GM18907 (cell line): ENCODE data around the gene WNT7B.

Source experiments
- ATAC-seq: cut with Tn5 transposase; IDR thresholded peaks from one replicate; pipeline ENCODE4 v1.9.1; 2021; ENCODE audit warnings: mild to moderate bottlenecking, moderate library complexity; ENCODE audit not compliant: unreplicated experiment

WNT7B gene

DNA sequence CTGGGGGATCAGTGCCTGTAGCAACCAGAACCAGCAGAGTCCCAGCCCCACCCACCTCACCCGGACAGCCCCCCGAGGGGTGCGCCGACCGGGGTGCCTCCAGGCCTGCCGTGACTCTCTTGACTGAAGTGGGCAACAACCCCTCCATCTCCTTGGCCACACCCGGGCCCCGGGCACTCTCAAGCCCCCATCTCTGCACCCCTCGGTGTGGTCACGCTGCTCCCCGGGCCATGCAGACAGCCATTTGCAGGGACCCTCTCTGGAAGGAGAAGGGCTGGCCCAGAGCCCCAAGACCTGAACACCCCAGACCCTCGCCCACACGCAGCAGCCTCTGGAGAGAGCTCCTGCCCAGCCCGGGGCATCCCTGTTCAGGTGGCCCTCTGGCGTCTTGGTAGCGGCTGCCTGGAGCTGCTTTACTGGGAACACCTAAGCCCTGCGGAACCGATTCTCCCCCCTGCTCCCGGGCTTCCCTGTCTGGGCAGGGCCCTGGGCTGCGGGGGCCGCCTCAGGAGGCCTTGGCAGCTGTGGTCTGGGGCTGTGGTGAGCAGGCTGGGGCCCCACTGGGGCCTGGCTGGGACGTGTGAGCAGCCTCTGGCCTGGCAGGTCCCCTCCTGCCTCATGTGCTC lies 84.9 kb downstream of the WNT7B start:
- ATAC-seq: no peak

GRCh38 chr22:45891471-45891995 lies 85.4 kb downstream of the WNT7B start:
- ATAC-seq: no peak

DNA sequence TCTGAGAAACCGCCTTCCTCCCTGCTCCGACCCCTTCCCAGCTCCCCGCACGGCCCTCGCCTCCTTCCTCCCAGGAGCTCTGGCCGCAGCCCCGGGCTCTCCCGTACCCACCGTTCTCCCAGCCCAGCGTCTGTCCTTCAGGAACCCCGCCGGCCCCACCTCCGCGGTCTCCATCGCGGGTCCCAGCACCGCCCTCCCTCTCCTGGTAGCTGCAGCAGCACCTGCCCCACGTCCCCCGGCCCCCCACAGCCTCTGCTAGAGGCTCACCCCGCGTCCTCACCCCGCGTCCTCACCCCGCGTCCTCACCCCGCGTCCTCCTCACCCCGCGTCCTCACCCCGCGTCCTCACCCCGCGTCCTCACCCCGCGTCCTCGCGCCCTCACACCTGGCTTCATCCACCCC lies 85.9 kb downstream of the WNT7B start:
- no peak for ATAC-seq

- no peak for ATAC-seq
Measured at GRCh38 chr22:45890351-45890635, 86.7 kb downstream of the WNT7B start.

DNA sequence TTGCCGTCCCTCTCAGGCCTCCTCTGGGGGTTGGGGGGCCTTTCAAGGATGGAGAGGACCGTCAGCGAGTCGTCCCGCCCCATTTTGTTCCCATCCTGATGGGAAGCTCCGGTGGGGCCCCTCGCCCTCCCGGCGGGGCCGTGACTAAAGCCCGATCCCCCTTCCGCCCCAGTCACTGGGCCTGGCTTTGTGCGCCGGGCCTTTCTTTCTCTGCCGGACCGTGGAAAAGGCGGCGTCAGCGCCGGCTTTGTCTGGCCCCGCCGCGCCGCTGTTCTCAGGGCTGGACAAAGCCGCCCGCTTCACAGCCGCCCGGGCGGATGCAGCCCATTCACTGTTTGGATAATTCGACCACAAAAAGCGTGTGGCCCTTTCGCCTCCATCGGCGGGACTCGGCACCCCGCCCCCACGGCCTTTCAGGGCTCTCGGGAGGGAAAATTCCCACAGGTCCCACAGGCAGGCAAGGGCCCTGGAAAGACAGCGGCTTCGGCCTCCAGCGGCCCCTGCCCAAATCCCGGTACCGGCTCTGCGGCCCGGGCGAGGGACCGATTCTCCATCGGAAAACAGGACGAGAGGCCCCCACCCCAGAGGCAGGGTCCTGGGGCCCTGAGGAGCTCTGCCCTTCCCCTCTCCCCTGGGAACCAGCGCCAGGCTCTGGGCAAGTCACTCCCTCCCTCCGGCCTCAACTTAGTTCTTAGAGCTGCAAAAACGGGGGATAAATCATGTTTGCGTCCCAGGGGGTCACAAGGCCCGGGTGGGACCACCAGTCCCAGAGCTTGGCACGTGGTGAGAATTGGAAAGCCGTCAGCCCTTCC lies 87.2 kb downstream of the WNT7B start:
- ATAC-seq: no peak

DNA sequence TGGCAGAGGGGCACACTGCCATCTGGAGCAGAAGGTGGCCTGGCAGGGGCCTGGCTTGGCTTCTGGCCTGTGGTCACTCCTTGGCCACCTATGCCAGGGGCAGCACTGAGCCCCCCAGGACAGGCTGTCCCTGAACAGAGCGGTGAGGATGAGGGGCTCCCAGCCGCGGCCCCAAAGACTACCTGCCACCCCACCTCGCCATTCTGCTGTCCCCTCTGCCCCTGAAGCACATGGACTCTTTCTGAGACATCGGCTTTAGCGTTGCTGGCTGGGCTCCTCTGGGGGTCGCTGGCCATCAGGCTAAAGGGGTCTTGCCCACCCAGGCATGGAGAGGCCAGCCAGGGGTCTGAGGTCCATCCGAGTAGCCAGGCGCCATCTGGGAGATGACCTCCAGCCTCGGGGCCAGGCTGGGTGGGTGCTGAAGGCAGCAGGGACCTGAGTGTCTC lies 87.8 kb downstream of the WNT7B start:
- ATAC-seq: no peak

GRCh38 chr22:45888221-45889092 lies 88.5 kb downstream of the WNT7B start:
- ATAC-seq: no peak

GRCh38 chr22:45887202-45888131 lies 89.5 kb downstream of the WNT7B start:
- ATAC-seq: no peak

- no peak for ATAC-seq
Measured at GRCh38 chr22:45886540-45886939, 90.4 kb downstream of the WNT7B start.

DNA sequence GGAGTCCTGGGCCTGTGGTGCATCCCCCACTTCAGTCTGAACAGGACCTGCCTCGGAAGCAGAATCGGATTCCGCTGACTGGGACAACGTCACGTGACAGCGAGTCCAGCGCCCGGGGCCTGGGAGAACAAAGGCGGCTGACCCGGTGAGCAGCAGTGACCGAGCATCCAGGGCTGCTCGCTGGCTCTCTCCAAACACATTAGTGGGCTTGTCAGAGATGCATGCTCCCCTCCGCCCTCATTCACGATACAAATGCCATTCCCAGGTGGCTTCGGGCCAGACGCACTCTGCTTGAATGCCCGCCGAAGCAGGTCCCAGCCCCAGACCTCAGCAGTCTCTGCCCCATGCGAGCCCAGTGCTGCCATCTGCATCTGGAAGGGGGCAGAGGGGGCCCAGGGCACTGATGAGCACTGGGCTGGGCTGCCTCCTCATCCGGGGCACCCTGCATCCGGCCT lies 91.0 kb downstream of the WNT7B start:
- ATAC-seq: no peak

GRCh38 chr22:45885171-45885840 lies 91.7 kb downstream of the WNT7B start:
- no peak for ATAC-seq

GRCh38 chr22:45884201-45885062 lies 92.5 kb downstream of the WNT7B start:
- no peak for ATAC-seq

DNA sequence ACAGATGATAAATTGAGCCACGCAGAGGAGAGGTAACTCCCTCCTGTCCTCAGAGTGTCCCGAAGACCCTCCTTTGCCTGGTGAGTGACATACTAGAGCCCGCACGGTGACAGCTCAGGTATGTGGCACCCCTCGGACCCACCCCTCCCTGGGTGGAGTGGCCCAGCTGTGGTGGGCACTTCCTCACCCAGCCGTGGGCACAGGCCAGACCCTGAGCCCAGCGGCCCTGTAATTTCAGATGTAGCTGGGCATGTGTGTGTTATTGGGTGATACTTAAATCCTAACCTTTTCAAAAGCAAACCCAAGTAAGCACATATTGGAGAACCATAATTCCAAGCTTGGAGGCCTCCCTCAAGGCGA lies 93.2 kb downstream of the WNT7B start:
- no peak for ATAC-seq

DNA sequence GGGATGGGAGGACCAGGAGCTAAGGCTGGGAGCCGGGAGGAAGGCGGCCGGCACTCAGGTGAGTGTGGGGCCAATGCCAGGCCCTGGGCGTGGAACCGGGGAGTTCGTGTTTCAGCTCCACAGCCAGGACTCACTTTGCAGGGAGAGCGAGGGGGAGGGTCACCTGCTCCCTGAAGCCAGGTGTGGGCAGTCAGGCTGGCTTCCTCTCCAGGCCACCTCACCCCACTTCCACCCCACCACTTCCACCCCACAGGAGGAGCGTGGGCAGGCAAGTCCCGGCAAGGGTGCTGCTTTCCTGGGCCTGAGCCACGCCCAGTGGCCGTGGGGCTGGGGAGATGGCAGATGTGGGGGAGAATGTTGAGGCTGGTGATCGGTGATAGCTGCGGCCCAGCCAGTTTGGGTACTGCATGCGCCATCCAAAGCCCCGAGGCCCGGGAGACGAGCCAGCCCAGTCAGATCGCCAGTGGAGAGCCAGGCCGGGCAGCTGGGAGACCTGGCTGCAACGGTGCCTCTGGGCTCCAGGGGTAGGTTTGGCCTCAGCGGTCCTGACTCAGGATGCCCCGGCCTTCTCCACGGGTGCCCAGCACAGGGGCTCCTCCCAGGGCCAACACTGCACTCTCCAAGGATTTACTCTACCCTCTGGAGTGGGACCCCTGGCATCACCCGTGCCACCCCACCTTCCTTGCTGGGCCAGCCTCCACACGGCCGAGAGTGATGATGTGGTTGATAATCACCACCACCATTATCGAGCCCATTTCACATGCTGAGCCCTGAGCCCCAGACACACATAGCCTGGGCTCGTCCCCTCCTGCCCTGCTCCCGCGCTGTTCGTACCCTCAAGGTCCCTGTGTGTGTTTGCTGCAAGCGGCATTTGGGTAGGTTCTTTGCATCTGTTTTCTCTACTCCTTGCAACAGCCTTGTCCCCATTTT lies 93.8 kb downstream of the WNT7B start:
- no peak for ATAC-seq

DNA sequence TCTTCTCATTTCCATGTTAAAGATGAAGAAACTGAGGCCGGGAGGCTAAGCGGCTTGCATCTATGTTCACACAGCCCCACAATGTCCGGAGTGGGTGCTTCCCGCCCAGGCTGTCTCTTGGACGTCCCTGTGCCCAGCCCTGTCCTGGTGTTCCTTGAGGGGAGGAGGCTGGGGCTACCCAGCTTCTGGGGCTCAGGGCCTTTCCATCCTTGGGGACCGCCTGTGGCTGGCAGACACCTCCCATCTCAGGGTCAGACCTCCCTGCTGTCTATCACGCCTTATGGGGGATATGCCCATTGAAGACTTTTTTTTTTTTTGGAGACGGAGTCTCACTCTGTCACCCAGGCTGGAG lies 95.5 kb downstream of the WNT7B start:
- no peak for ATAC-seq

GRCh38 chr22:45880716-45881523 lies 96.0 kb downstream of the WNT7B start:
- ATAC-seq: no peak

GRCh38 chr22:45880091-45880715 lies 96.8 kb downstream of the WNT7B start:
- ATAC-seq: no peak
